HepG2 (cell line): Measurements from ENCODE around the gene SHISAL1.

ENCODE experiments used
- EP300 ChIP-seq, 3 experiments: sonication (generic) in 1 of 3; formaldehyde crosslinking in 1 of 3; IDR thresholded peaks; 2 replicates each; pipeline versions ENCODE4 v1.5.1 to v1.6.1; 2011 to 2020; ENCODE audit warnings: low read depth in 2 of 3, low read length in 2 of 3, borderline replicate concordance in 1 of 3, improper control_type of control experiment in 1 of 3, mild to moderate bottlenecking in 1 of 3, missing genetic modification reagents in 1 of 3, moderate library complexity in 1 of 3
- NFIC ChIP-seq: IDR thresholded peaks from 2 replicates; pipeline ENCODE4 v1.6.1; 2012; ENCODE audit warnings: mild to moderate bottlenecking, low read length, inconsistent platforms
- TF ChIP-seq, protein P1 (sequence below): sonication (generic); formaldehyde crosslinking; IDR thresholded peaks from 2 replicates; pipeline ENCODE4 v1.5.0; 2020; ENCODE audit warnings: mild to moderate bottlenecking, missing genetic modification reagents, moderate library complexity

DNA sequence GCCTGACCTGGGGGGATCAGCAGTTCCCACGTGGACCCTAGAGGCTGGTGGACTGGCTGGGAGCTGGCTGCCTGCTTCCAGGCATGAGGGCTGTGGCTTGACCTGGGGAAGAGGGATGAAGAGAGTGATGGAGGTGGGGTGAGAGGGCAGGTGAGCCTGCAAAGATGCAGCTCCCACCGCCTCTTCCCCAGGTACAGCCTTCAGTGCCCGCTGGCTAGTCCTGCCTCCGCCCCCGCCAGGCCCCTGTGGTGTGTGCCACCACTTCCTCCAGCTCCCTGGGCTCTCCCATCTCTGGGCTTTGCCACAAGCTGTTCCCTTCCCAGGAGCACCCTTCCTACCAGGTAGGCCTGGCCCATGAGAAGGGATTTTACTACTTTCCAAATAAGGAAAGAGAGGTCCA is 112.9 kb downstream of the SHISAL1 start:
- TF ChIP-seq NFIC, result no peak
- TF ChIP-seq, protein P1, sequence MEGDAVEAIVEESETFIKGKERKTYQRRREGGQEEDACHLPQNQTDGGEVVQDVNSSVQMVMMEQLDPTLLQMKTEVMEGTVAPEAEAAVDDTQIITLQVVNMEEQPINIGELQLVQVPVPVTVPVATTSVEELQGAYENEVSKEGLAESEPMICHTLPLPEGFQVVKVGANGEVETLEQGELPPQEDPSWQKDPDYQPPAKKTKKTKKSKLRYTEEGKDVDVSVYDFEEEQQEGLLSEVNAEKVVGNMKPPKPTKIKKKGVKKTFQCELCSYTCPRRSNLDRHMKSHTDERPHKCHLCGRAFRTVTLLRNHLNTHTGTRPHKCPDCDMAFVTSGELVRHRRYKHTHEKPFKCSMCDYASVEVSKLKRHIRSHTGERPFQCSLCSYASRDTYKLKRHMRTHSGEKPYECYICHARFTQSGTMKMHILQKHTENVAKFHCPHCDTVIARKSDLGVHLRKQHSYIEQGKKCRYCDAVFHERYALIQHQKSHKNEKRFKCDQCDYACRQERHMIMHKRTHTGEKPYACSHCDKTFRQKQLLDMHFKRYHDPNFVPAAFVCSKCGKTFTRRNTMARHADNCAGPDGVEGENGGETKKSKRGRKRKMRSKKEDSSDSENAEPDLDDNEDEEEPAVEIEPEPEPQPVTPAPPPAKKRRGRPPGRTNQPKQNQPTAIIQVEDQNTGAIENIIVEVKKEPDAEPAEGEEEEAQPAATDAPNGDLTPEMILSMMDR (CRISPR knock-in tag), result no peak
- TF ChIP-seq EP300 (IDR thresholded peaks at IDR 0.05; ENCODE audit: low read depth in 2 of 2, low read length in 2 of 2), result no peak
- no peak for TF ChIP-seq EP300 (CRISPR knock-in tag; IDR thresholded peaks at IDR 0.05; ENCODE audit: borderline replicate concordance)
